Measurements from ENCODE around the gene HAND1. TPM values are rescaled to one million over a fixed set of nuclear protein-coding genes. Genes with fewer than 3 reads are reported as not detected.

HAND1 gene
- total and polyA plus RNA-seq, 9 of the 15 experiments (the other 6 are each of a cell fraction or from before 2014, with no cell fraction given), result not detected

DNA sequence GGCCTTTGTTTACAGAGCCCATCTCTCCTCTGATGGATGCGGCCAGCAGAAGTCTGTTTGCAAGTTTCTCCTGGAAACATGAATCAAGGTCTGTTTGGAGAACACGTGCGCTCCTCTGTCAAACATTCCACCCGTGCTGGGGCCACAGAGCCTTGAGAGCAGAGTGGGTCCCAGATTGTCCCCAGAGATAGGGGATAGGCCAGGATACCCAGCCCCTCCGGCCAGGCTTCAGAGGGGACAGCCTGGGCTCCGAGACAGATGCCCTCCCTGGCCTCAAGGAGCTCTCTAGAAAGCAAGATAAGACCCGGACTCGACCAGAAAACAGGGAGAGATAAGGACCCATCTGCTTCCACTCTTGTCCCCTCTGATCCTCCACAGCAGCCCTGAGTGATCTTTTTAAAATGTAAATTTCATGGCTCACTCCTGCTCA lies 40.4 kb upstream of the HAND1 start (continued):
- TF ChIP-seq CHD4 (IDR thresholded peaks at IDR 0.05; ENCODE audit: insufficient read depth, insufficient replicate concordance, low read depth, low read length, poor library complexity, severe bottlenecking), result no peak
- TF ChIP-seq, protein P1, sequence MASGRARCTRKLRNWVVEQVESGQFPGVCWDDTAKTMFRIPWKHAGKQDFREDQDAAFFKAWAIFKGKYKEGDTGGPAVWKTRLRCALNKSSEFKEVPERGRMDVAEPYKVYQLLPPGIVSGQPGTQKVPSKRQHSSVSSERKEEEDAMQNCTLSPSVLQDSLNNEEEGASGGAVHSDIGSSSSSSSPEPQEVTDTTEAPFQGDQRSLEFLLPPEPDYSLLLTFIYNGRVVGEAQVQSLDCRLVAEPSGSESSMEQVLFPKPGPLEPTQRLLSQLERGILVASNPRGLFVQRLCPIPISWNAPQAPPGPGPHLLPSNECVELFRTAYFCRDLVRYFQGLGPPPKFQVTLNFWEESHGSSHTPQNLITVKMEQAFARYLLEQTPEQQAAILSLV (tag; IDR thresholded peaks at IDR 0.05), result no peak
- no peak for TF ChIP-seq TFAP4 (CRISPR knock-in tag; IDR thresholded peaks at IDR 0.05; ENCODE audit: borderline replicate concordance)
- peak; percentile 48 for TF ChIP-seq NFIC (IDR thresholded peaks at IDR 0.05)
- TF ChIP-seq MTA2 (IDR thresholded peaks at IDR 0.05; ENCODE audit: low read depth), result peak; percentile 34; the same call in 1 of the 2 replicates
- peak; percentile 74 for TF ChIP-seq TEAD4 (IDR thresholded peaks at IDR 0.05; ENCODE audit: low read length)
- TF ChIP-seq TEAD4 (CRISPR knock-in tag; IDR thresholded peaks at IDR 0.05; ENCODE audit: borderline replicate concordance), result no peak
- peak; percentile 45; the same call in 1 of the 2 replicates for TF ChIP-seq NCOR1 (IDR thresholded peaks at IDR 0.05)
- TF ChIP-seq EP300 (IDR thresholded peaks at IDR 0.05; ENCODE audit: low read length), result peak; percentile 47; the same call in 1 of the 2 replicates
- TF ChIP-seq GATA2 (CRISPR knock-in tag; IDR thresholded peaks at IDR 0.05), result peak; percentile 50; the same call in 1 of the 2 replicates
- peak; percentile 72 for TF ChIP-seq TCF3 (CRISPR knock-in tag; IDR thresholded peaks at IDR 0.05)
- TF ChIP-seq, protein P2, sequence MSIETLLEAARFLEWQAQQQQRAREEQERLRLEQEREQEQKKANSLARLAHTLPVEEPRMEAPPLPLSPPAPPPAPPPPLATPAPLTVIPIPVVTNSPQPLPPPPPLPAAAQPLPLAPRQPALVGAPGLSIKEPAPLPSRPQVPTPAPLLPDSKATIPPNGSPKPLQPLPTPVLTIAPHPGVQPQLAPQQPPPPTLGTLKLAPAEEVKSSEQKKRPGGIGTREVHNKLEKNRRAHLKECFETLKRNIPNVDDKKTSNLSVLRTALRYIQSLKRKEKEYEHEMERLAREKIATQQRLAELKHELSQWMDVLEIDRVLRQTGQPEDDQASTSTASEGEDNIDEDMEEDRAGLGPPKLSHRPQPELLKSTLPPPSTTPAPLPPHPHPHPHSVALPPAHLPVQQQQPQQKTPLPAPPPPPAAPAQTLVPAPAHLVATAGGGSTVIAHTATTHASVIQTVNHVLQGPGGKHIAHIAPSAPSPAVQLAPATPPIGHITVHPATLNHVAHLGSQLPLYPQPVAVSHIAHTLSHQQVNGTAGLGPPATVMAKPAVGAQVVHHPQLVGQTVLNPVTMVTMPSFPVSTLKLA (conservative IDR thresholded peaks at IDR 0.05), result 0 out of 4 replicates have a peak, but pooled peaks of 1 of the 2 experiments have one; percentile 10
- TF ChIP-seq, protein P3, sequence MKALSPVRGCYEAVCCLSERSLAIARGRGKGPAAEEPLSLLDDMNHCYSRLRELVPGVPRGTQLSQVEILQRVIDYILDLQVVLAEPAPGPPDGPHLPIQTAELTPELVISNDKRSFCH (CRISPR knock-in tag; IDR thresholded peaks at IDR 0.05), result no peak
- TF ChIP-seq, protein P3 (tag; IDR thresholded peaks at IDR 0.05), result no peak
- TF ChIP-seq, protein P4, sequence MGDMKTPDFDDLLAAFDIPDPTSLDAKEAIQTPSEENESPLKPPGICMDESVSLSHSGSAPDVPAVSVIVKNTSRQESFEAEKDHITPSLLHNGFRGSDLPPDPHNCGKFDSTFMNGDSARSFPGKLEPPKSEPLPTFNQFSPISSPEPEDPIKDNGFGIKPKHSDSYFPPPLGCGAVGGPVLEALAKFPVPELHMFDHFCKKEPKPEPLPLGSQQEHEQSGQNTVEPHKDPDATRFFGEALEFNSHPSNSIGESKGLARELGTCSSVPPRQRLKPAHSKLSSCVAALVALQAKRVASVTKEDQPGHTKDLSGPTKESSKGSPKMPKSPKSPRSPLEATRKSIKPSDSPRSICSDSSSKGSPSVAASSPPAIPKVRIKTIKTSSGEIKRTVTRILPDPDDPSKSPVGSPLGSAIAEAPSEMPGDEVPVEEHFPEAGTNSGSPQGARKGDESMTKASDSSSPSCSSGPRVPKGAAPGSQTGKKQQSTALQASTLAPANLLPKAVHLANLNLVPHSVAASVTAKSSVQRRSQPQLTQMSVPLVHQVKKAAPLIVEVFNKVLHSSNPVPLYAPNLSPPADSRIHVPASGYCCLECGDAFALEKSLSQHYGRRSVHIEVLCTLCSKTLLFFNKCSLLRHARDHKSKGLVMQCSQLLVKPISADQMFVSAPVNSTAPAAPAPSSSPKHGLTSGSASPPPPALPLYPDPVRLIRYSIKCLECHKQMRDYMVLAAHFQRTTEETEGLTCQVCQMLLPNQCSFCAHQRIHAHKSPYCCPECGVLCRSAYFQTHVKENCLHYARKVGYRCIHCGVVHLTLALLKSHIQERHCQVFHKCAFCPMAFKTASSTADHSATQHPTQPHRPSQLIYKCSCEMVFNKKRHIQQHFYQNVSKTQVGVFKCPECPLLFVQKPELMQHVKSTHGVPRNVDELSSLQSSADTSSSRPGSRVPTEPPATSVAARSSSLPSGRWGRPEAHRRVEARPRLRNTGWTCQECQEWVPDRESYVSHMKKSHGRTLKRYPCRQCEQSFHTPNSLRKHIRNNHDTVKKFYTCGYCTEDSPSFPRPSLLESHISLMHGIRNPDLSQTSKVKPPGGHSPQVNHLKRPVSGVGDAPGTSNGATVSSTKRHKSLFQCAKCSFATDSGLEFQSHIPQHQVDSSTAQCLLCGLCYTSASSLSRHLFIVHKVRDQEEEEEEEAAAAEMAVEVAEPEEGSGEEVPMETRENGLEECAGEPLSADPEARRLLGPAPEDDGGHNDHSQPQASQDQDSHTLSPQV (IDR thresholded peaks at IDR 0.05), result no peak
- peak in 1 of 2 experiments; percentile 74; a peak in 1 of 4 replicates for TF ChIP-seq FOXA3 (CRISPR knock-in tag; conservative IDR thresholded peaks at IDR 0.05 in 1 of 2, IDR thresholded peaks at IDR 0.05 in 1 of 2)
- no peak for TF ChIP-seq CBX1 (IDR thresholded peaks at IDR 0.05; ENCODE audit: low read depth)
- no peak for TF ChIP-seq HMG20A (CRISPR knock-in tag; conservative IDR thresholded peaks at IDR 0.05)
